ENCODE measurements around the gene CKB. TPM values are rescaled to one million over a fixed set of nuclear protein-coding genes. Genes with fewer than 3 reads are reported as not detected.
A peak's percentile ranks its signal among the peaks of the same experiment; 100 is the strongest.

The CKB gene
- total and polyA plus RNA-seq, 3 donors from 2014 or later: 504 to 1,322 (median 1,148) TPM

DNA sequence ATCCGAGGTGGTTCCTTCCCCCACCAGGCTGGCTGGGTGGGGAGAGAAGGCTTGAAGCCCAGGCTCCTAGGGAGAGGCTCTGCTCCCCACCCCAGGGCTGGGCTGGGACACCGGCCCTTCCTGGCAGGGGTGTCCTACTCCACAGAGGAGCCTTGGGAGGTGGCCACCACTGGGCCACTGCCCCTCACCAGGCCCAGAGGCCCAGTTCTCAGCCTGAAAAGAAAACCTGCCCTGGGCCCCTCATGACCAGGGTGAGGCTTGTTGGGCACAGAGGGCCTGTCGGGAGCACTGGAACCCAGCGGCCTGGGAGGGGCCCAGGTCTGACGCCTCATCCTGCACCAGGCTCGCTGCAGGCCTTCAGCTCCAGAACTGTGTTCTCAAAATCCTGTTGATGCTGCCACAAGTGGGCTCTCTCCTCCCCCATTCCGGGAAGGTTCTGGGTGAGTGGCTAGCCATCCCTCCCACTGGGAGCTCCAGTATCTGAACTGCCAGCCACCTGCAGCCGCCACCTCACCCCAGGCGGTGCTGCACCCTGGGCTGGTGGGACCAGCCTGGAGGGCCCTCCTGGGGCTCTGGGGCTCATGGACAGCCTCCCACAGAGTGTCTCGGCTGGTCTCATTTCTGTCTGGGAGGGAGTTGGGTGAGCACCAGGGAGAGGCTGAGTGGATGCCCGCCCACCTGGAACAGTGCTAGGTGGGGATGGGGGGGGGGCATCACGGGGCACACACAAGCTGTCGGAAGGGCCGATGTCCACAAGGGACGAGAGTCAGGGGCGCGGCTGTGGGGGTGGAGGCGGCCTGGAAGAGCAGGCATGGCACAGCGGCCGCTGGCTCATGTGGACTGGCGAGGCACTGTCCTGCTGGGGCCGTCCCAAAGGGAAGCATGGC lies 28.1 kb upstream of the CKB start:
- DNase-seq: no peak
- no peaks in the 10 kb centered on the region for H3K36me3 ChIP-seq (ENCODE audit: low read depth, missing control alignments)
- intact Hi-C loops (cut with DNase I; ENCODE audit: low total_unique reads): loop anchor here (10.0 kb wide), 1 partner anchor 46 kb away; no protein-coding TSS in a partner anchor
- H3K9me3 ChIP-seq: no peaks in the 10 kb centered on the region
- peak overlapping the region; percentile 75 to 88 for H3K27ac ChIP-seq
- 49% methylated on average over 12 to 22 of the region's 22 CpGs for WGBS, 2 donors
- H3K4me3 ChIP-seq: no peak overlapping the region
- peaks cover 39% of the 10 kb centered on the region for H3K4me1 ChIP-seq
- TF ChIP-seq POLR2A (IDR thresholded peaks at IDR 0.05): no peak
- TF ChIP-seq, protein P1, sequence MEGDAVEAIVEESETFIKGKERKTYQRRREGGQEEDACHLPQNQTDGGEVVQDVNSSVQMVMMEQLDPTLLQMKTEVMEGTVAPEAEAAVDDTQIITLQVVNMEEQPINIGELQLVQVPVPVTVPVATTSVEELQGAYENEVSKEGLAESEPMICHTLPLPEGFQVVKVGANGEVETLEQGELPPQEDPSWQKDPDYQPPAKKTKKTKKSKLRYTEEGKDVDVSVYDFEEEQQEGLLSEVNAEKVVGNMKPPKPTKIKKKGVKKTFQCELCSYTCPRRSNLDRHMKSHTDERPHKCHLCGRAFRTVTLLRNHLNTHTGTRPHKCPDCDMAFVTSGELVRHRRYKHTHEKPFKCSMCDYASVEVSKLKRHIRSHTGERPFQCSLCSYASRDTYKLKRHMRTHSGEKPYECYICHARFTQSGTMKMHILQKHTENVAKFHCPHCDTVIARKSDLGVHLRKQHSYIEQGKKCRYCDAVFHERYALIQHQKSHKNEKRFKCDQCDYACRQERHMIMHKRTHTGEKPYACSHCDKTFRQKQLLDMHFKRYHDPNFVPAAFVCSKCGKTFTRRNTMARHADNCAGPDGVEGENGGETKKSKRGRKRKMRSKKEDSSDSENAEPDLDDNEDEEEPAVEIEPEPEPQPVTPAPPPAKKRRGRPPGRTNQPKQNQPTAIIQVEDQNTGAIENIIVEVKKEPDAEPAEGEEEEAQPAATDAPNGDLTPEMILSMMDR (IDR thresholded peaks at IDR 0.05): no peak
- H3K27me3 ChIP-seq: no peaks in the 10 kb centered on the region

GRCh38 chr14:103549361-103550311 lies 27.0 kb upstream of the CKB start:
- peak overlapping the region; percentile 75 to 88 for H3K27ac ChIP-seq
- no peaks in the 10 kb centered on the region for H3K27me3 ChIP-seq
- 63 to 64% methylated on average over 16 to 30 of the region's 30 CpGs for WGBS, 2 donors
- peak; percentile 73 for DNase-seq
- H3K4me1 ChIP-seq: peaks cover 44% of the 10 kb centered on the region
- TF ChIP-seq, protein P1 (IDR thresholded peaks at IDR 0.05): peak in 2 of 3 experiments; percentile 18 to 36
- no peak for TF ChIP-seq POLR2A (IDR thresholded peaks at IDR 0.05)
- H3K4me3 ChIP-seq: no peak overlapping the region
- H3K36me3 ChIP-seq (ENCODE audit: low read depth, missing control alignments): no peaks in the 10 kb centered on the region
- no peaks in the 10 kb centered on the region for H3K9me3 ChIP-seq
- intact Hi-C loops (cut with DNase I; ENCODE audit: low total_unique reads): loop anchor here (10.0 kb wide), 1 partner anchor 45 kb away; no protein-coding TSS in a partner anchor

DNA sequence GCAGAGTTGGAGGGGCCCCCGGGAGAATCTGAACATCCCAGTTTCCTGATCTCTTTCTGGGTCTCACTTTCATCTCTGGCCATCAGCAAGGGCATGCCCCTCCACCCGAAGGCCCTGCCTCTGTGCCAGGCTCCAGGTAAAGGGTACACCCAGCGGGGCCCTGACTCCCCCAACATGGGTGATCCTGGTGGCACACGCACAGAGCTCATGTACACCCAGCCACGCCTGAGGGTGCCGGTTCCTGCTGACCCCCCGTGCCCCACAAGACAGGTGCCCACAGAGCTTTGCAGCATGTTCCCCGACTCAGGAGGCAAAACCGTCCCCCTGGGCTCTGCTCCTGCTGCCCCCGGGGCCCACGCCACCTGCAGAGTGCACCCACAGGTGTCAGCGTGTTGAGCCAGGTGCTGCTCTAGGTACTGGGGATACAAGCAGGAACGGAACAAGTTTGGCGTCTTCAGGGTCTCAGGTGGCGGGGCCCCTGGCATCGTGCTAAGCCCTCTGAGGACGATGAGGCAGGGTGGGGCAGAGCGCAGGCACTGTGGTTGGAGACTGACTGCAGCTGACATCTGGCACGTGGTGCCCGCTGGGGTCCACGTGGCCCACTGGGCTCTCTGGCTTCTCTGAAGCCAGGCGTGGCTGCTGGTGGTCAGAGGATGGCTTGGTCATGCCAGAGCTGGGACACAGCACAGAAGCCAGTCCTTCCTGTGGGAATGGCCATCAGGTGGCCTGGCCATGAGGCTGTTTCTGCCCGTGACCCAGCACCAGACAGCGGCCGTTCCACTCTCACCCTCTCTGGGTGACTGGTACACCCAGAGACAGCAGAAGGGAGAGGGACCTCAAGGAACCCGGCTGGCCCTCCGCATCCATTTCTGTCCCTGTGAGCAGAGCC lies 26.1 kb upstream of the CKB start:
- TF ChIP-seq POLR2A (IDR thresholded peaks at IDR 0.05): no peak
- TF ChIP-seq, protein P1 (IDR thresholded peaks at IDR 0.05): no peak
- intact Hi-C loops (cut with DNase I; ENCODE audit: low total_unique reads): no loop called here
- H3K9me3 ChIP-seq: no peaks in the 10 kb centered on the region
- H3K27ac ChIP-seq: peak overlapping the region in 1 of 2 donors; percentile 88
- no peak overlapping the region for H3K4me3 ChIP-seq
- H3K4me1 ChIP-seq: peaks cover 53% of the 10 kb centered on the region
- no peak for DNase-seq
- 92 to 93% methylated on average over 8 to 27 of the region's 27 CpGs for WGBS, 2 donors
- H3K27me3 ChIP-seq: no peaks in the 10 kb centered on the region
- H3K36me3 ChIP-seq (ENCODE audit: low read depth, missing control alignments): no peaks in the 10 kb centered on the region

DNA sequence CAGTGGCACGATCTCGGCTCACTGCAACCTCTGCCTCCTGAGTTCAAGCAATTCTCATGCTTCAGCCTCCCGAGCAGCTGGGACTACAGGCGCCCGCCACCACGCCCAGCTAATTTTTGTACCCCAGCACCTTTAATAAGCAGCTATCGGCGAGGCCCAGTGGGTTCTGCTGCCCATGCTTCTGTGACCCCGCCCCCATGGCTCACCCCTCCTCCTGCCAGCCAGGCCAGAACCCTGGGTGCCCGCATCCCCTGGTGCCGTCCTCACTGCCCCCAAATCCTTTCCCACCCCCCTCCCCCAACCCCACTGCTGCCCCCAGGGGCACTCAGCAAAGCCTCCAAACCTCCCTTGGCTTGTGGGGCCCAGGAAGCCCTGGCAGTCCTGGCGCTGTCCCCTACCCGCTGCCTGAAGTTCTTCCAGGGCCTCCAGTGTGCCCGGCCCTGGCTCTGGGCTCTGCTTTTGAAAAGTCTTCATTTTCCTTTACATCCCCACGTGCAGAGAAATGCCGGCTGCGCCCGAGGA lies 25.4 kb upstream of the CKB start:
- no peak for DNase-seq
- no peak overlapping the region for H3K27ac ChIP-seq
- no peaks in the 10 kb centered on the region for H3K27me3 ChIP-seq
- WGBS, 2 donors: 85 to 93% methylated on average over 18 of the region's 18 CpGs
- intact Hi-C loops (cut with DNase I; ENCODE audit: low total_unique reads): no loop called here
- H3K4me3 ChIP-seq: no peak overlapping the region
- no peaks in the 10 kb centered on the region for H3K9me3 ChIP-seq
- H3K4me1 ChIP-seq: peaks cover 60% of the 10 kb centered on the region
- TF ChIP-seq POLR2A (IDR thresholded peaks at IDR 0.05): no peak
- TF ChIP-seq, protein P1 (IDR thresholded peaks at IDR 0.05): no peak
- H3K36me3 ChIP-seq (ENCODE audit: low read depth, missing control alignments): no peaks in the 10 kb centered on the region
